ENCODE data around the gene SEMA4C.

The SEMA4C gene

GRCh38 chr2:96839875-96840850 lies 29.7 kb downstream of the SEMA4C start:
- DNase-seq: no peak

- no peak for DNase-seq
Measured at GRCh38 chr2:96839293-96839874, 30.5 kb downstream of the SEMA4C start.

GRCh38 chr2:96838345-96839292 lies 31.3 kb downstream of the SEMA4C start:
- no peak for DNase-seq

- DNase-seq: no peak
Measured at GRCh38 chr2:96837575-96837974, 32.3 kb downstream of the SEMA4C start.

- DNase-seq: no peak
Measured at GRCh38 chr2:96835830-96836229, 34.0 kb downstream of the SEMA4C start.

- no peak for DNase-seq
Measured at GRCh38 chr2:96832754-96833507, 36.9 kb downstream of the SEMA4C start.

GRCh38 chr2:96832408-96832753 lies 37.5 kb downstream of the SEMA4C start:
- DNase-seq: no peak

- no peak for DNase-seq
Measured at GRCh38 chr2:96831679-96832078, 38.2 kb downstream of the SEMA4C start.

- DNase-seq: no peak
Measured at GRCh38 chr2:96830044-96830562, 39.8 kb downstream of the SEMA4C start.

- no peak for DNase-seq
Measured at GRCh38 chr2:96828874-96829273, 41.0 kb downstream of the SEMA4C start.

- DNase-seq: no peak
Measured at GRCh38 chr2:96828436-96828835, 41.4 kb downstream of the SEMA4C start.

- no peak for DNase-seq
Measured at GRCh38 chr2:96826546-96827278, 43.2 kb downstream of the SEMA4C start.

- DNase-seq: no peak
Measured at GRCh38 chr2:96825057-96825456, 44.8 kb downstream of the SEMA4C start.

- no peak for DNase-seq
Measured at GRCh38 chr2:96824079-96824870, 45.6 kb downstream of the SEMA4C start.

- no peak for DNase-seq
Measured at GRCh38 chr2:96823198-96823597, 46.7 kb downstream of the SEMA4C start.

- DNase-seq: no peak
Measured at GRCh38 chr2:96822786-96823185, 47.1 kb downstream of the SEMA4C start.

GRCh38 chr2:96821113-96821675 lies 48.7 kb downstream of the SEMA4C start:
- no peak for DNase-seq

- DNase-seq: no peak
Measured at GRCh38 chr2:96819876-96820511, 49.9 kb downstream of the SEMA4C start.

GRCh38 chr2:96819128-96819875 lies 50.6 kb downstream of the SEMA4C start:
- DNase-seq: no peak

Data from SW 1271 (cell line).